Measurements from ENCODE around the gene XPNPEP1. TPM values are rescaled to one million over a fixed set of nuclear protein-coding genes. Genes with fewer than 3 reads are reported as not detected.

The XPNPEP1 gene
- total RNA-seq, 1 experiment from 2014 or later: 71.3 TPM

GRCh38 chr10:109893386-109893785, 29.9 kb downstream of the XPNPEP1 start:
- Mint-ChIP-seq H3K27me3 (ENCODE audit: low read depth) (no peaks in the 10 kb centered on the region), H3K4me3 (no peak overlapping the region), H3K9me3 (no peaks in the 10 kb centered on the region; a peak in 1 of 5 replicates), H3K36me3 (ENCODE audit: insufficient read depth in 1 of 3, low read depth in 3 of 3) (peaks cover 9 to 38% (median 34%) of the 10 kb centered on the region in 3 experiments), H3K4me1 (peaks cover 16 to 30% of the 10 kb centered on the region in 2 experiments), H3K27ac (peak overlapping the region in 2 of 3 experiments; percentile 73 to 97; a peak in 4 of 7 replicates)
- H4K8ac ChIP-seq (replicated peaks; ENCODE audit: insufficient read length, low read depth, low read length): no peak overlapping the region
- H2BK120ac ChIP-seq (ENCODE audit: low read depth, low read length, poor library complexity, severe bottlenecking): no peak overlapping the region
- no peak overlapping the region for H2BK12ac ChIP-seq (ENCODE audit: insufficient read length, low read depth, low read length)
- H3K9ac ChIP-seq (ENCODE audit: extremely low read depth, insufficient read length, low read length): no peak overlapping the region
- no peaks in the 10 kb centered on the region for H3K27me3 ChIP-seq (ENCODE audit: insufficient read depth, low read length)
- H3K27ac ChIP-seq (ENCODE audit: insufficient read length, low read depth, low read length): no peak overlapping the region
- H4K91ac ChIP-seq (ENCODE audit: insufficient read length, low read depth, low read length): no peak overlapping the region
- no peak overlapping the region for H3T11ph ChIP-seq (ENCODE audit: low read length)
- no peak overlapping the region for H2BK20ac ChIP-seq (ENCODE audit: low read depth, low read length, poor library complexity, severe bottlenecking)
- no peaks in the 10 kb centered on the region; the same call in 1 of the 2 replicates for H3K4me1 ChIP-seq (ENCODE audit: insufficient read depth, low read length)
- no peaks in the 10 kb centered on the region for H3K79me2 ChIP-seq (ENCODE audit: insufficient read depth, low read length)
- H3K23ac ChIP-seq (ENCODE audit: insufficient read length, low read depth, low read length): no peak overlapping the region
- H3K56ac ChIP-seq (ENCODE audit: insufficient read length, low read depth, low read length): no peak overlapping the region
- no peaks in the 10 kb centered on the region for H3K9me3 ChIP-seq (ENCODE audit: control insufficient read depth, low read depth, low read length)
- H3K14ac ChIP-seq (ENCODE audit: insufficient read depth, low read length): no peak overlapping the region
- no peak overlapping the region for H2AFZ ChIP-seq (ENCODE audit: low read length)
- no peak overlapping the region for H2BK5ac ChIP-seq (ENCODE audit: insufficient read length, low read length)
- H3K4me2 ChIP-seq (ENCODE audit: insufficient read depth, insufficient read length, low read length): no peak overlapping the region
- H4K20me1 ChIP-seq (ENCODE audit: control insufficient read depth, insufficient read depth, insufficient read length): no peaks in the 10 kb centered on the region
- TF ChIP-seq CTCF (conservative IDR thresholded peaks at IDR 0.05): no peak
- H3K23me2 ChIP-seq (ENCODE audit: insufficient read length, low read depth, low read length, poor library complexity, severe bottlenecking): no peaks in the 10 kb centered on the region
- no CpG with 5 or more reads among the region's 4 CpGs for WGBS (ENCODE audit: extremely low coverage, insufficient read length, low lambda C conversion rate)
- H2AK5ac ChIP-seq (ENCODE audit: insufficient read length, low read length): no peak overlapping the region
- H4K5ac ChIP-seq (ENCODE audit: insufficient read length, low read depth, low read length): no peak overlapping the region
- no peak overlapping the region for H3K18ac ChIP-seq (ENCODE audit: insufficient read length, low read depth, low read length)
- no peak overlapping the region for H3K4ac ChIP-seq (ENCODE audit: low read depth, low read length)
- H3K79me1 ChIP-seq (ENCODE audit: insufficient read depth, low read depth, low read length, poor library complexity, severe bottlenecking): no peaks in the 10 kb centered on the region
- no peak overlapping the region for H2BK15ac ChIP-seq (ENCODE audit: low read depth, low read length)
- peak; percentile 7 for DNase-seq

All from H9 (cell line).